Astrocyte of the spinal cord (primary cell): ENCODE results near the gene CCDC3.
A peak's percentile ranks its signal among the peaks of the same experiment; 100 is the strongest.

Experiments used
- DNase-seq: peaks from one replicate; pipeline ENCODE4 v3.0.0; 2011; ENCODE audit warnings: low read depth, low spot score
- H3K4me3 ChIP-seq: 2 replicates; pipeline ENCODE4 v1.5.1; 2011; ENCODE audit warnings: low read depth, mild to moderate bottlenecking, low read length, moderate library complexity
- CTCF ChIP-seq: IDR thresholded peaks from 2 replicates; pipeline ENCODE4 v1.5.1; 2012; ENCODE audit warnings: low read depth, mild to moderate bottlenecking, low read length, inconsistent platforms
- in situ Hi-C: cut with HindIII; loops from 2 replicates; pipeline ENCODE4 v1.10.0; 2017; ENCODE audit warnings: low sequenced_read_pairs

Gene CCDC3

DNA sequence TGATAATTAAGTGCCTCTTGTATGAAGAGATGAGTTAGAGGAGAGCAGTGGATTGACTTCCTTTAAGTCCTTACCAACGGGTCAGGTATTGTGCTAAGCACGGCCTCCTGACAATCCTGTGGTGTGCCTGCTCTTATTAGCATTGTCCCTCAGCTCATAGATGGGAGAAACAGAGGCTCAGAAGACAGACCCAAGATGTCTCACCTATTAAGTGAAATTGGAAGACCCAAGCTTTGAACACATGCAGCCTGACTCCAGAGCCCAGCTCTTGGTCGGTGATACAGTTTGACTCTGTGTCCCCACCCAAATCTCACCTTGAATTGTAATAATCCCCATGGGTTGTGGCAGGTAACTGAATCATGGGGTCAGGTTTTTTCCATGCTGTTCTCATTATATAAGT is 53.8 kb downstream of the CCDC3 start:
- no peak overlapping the region for H3K4me3 ChIP-seq
- TF ChIP-seq CTCF = no peak
- in situ Hi-C loops = no loop called here
- no peak for DNase-seq

- TF ChIP-seq CTCF = no peak
- in situ Hi-C loops = no loop called here
- no peak for DNase-seq
- no peak overlapping the region for H3K4me3 ChIP-seq
These were observed 55.1 kb downstream of the CCDC3 start for GRCh38 chr10:12946372-12946771.

GRCh38 chr10:12945690-12946359 is 55.7 kb downstream of the CCDC3 start:
- in situ Hi-C loops = no loop called here
- no peak overlapping the region for H3K4me3 ChIP-seq
- no peak for TF ChIP-seq CTCF
- peak; percentile 14 for DNase-seq

GRCh38 chr10:12944931-12945330 is 56.6 kb downstream of the CCDC3 start:
- in situ Hi-C loops = no loop called here
- no peak overlapping the region for H3K4me3 ChIP-seq
- DNase-seq = no peak
- no peak for TF ChIP-seq CTCF

- TF ChIP-seq CTCF = no peak
- DNase-seq = no peak
- in situ Hi-C loops = no loop called here
- H3K4me3 ChIP-seq = no peak overlapping the region
These were observed 58.1 kb downstream of the CCDC3 start for GRCh38 chr10:12943425-12943824.

- DNase-seq = no peak
- in situ Hi-C loops = no loop called here
- TF ChIP-seq CTCF = no peak
- no peak overlapping the region for H3K4me3 ChIP-seq
These were observed 59.5 kb downstream of the CCDC3 start for GRCh38 chr10:12941966-12942365.
